ENCODE measurements around the gene MBD5.
A peak's percentile ranks its signal among the peaks of the same experiment; 100 is the strongest.
"Not testable (repeated sequence)": the region's sequence is repeated elsewhere in the genome, so short reads cannot be mapped to it uniquely, and the experiment has no call there.

The MBD5 gene

GRCh38 chr2:148527488-148528340, 506.8 kb downstream of the MBD5 start:
- peak; percentile 6 for DNase-seq

DNA sequence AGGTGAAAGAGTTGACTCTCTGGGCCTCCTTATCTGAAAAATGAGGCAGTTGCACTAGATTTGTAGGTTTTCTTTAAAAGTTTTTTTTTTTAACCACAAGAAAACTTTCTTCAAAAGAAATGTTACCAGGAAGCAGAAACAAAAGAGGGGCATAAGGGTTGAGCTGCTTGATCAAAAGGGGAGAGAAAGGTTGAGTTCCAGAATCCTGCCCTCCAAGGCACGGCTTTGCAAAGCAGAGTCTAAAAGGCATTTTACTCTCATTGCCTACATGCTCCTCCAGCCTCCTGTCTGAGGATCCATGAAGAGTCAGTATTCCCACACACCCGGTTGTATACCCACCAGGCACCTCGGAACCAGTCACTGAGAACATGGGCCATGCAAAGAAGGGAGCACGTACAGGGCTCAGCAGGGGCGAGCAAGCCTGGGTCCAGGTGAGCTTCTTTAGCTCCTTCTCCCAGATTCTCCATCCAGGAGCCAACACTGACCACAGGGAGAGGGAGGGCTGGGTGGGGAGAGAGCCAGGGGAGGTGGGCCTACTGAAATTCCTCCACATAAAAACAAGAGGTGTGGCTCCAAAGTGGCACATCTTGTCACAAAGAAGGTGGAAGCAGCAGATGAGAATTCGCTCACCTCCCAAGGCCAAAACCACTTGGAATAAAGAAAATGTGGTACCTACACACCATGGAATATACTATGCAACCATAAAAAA, 507.6 kb downstream of the MBD5 start:
- no peak for DNase-seq

DNA sequence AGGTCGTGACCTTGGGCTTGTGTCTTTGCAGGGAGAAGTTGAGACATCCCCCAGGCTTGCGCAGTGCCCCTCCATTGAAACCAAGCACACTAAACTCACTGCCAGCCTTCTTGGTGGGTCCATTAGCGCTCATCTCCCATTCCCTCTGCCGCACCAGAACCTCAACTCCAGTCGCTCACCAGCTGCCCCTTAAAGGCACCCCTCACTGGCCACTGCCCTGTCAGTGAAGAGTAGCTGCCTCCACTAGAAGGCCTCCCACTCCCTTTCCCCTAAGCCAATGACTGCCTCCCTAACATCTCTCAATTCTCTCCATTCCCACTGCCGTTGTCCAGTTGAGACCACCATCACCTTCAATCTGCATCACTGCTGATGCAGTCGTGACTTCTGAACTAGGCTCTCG, 508.9 kb downstream of the MBD5 start:
- no peak for DNase-seq

DNA sequence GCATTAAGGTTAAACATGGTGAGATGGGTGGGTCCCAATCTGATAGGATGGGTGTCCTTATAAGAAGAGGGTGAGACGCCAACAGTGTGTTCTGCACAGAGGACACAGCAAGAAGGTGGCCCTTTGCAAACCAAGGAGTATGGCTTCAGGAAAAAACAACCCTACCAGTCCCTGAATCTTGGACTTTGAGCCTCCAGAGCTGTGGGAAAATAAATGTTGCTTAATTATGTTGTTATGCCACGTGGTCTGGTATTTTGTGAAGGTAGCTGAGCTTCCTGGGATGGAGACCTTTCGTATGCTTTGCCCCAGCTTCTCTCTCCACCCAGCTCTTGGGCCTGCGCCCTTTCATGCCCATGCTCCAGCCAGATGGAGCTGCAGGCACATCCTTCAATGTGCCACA, 509.5 kb downstream of the MBD5 start:
- DNase-seq: no peak

DNA sequence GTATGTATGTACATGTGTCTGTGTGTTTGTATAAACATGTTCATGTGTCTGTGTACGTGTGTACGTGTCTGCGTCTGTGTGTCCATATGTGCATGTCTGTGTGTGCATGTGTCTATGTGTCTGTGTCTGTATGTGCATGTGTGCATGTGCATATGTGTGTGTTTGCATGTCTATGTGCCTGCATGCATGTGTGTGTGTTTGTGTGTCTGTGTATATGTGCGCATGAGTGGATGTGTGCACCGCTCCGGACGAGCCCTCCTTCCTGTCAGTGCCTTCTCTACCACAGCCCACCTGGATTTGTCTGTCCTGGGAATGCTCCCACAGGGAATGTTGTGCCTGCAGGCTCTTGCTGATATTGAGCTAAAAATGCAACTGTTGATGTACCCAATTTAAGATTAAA, 510.3 kb downstream of the MBD5 start:
- no peak for DNase-seq

GRCh38 chr2:148531669-148532428, 511.0 kb downstream of the MBD5 start:
- no peak for DNase-seq

DNA sequence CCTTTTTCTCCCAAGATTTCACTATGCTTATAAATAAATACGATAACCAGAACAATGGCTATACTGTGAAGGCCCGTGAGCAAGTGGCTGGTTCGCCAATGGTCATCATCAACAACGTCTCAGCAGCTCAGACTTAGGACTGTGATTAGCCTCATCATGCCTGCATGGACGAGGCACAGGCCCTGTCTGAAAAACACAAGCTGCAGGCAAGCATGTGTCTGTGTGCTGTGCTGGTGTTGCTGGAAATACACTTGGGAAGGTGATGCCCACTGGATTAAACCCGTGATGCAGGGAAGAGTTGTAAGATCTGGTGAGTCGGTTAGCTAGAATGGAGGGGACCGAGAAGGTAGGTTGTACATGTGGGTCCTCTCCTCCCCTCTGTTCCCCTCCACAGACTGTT, 512.1 kb downstream of the MBD5 start:
- DNase-seq: no peak

DNA sequence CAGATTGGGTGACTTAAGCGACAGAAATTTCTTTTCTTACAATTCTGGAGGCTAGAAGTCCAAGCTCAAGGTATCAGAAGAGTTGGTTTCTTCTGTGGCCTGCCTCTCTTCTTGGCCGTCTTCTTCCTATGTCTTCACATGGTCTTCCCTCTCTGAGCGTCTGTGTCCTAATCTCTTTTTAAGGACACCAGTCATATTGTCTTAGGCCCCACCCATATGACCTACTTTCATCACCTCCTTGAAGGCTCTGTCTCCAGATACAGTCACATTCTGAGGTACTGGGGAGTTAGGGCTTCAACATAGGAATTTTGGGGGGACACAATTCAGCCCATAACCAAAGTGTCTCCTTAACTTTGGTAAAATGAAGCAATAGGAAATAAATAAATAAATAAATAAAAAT, 512.8 kb downstream of the MBD5 start:
- DNase-seq: no peak

GRCh38 chr2:148534416-148535204, 513.7 kb downstream of the MBD5 start:
- DNase-seq: no peak

GRCh38 chr2:148538375-148538774, 517.5 kb downstream of the MBD5 start:
- no peak for DNase-seq

DNA sequence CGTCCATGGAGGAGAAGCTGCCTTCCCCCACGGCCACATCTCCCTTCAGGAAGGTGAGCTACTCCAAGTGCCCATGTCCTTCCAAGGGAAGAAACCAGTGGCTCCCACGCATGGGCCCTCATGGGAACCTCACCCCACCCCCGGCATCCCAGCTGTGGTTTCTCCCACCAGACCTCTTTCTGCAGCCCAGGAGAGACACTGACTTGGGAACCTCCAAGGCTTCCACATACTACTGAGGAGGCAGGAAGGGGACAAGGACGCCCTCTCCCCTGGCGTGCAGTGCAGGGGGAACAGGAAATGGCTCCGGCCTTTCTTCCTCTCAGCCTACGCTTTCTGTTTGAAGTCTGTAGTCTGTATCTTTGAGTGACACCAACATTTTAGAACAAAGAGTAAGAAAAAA, 519.1 kb downstream of the MBD5 start:
- DNase-seq: no peak

GRCh38 chr2:148541792-148542191, 520.9 kb downstream of the MBD5 start:
- no peak for DNase-seq

- DNase-seq: no peak
These were observed 521.7 kb downstream of the MBD5 start for GRCh38 chr2:148542614-148543013.

- not testable (repeated sequence) for DNase-seq
These were observed 522.2 kb downstream of the MBD5 start for GRCh38 chr2:148543088-148543540.

DNA sequence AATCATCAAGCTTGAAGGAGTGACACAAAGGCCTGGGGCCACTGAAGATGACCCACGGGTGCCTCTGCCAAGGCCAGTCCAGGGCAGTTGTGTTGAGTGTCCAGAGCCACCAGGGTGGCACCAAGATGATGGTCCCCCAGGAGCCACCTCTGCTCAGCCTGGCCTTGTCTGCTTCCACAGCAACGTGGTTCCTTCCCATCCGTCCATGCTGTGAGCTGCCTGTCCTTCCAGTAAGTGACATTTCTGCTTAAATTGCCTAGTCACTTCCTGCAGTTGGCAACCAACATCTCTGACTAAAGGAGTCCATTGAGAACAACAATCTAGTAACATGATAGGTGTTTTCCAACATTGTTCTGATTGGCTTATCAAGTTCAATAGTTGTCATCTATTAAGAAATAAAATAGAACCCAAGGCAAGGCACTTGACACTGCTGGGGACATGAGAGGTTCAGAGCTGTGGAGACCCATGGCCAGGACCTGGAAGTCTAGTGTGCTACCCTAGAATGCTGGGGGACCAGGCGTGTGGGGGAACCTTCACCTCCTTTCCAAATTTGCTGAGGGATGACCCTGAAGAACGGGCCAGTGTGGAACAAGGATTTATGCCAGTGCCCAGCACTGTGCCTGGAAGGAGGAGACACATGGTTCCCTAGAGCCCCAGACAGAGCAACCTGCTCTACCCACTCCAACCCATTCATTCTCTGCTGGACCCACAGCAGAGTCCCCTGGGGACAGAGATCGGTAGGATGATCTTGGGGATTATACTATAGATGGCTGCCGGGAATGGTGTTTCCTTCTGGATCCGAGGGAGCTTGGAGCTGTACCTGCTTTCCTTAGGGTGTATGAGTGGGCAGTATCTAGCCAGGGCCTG, 524.7 kb downstream of the MBD5 start:
- no peak for DNase-seq

GRCh38 chr2:148546270-148546669, 525.4 kb downstream of the MBD5 start:
- no peak for DNase-seq

DNA sequence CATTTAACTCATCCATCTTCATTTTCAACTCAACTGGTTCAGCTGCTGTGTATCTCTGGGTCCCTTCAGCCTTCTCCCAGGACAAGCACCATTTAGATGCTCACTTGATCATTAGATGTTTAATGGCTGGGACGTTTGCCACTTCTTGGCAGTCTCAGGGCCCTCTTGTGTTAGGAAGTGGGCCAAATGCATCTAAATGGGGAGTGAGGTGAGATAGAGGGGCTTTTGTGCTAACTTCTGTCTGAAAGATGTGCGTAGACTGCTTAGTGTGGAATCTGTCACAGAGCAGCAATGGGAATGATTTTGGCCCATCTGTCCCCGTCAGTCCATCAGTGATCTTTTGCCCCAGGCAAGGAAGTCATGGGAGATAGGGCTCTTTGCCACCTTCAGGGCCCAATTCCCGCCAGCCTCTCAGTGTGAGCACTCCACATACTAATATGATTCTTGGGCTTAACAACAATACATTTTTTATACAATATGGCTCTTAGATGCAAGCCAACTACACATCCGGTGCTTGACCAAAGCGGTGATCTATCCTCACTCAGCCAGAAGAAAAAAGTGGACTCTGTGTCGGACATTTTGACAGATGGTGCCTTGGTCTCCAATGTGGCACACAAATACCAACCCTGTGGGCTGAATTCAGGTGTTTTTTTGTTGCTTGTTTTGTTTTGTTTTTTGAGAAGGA, 528.0 kb downstream of the MBD5 start:
- no peak for DNase-seq

DNA sequence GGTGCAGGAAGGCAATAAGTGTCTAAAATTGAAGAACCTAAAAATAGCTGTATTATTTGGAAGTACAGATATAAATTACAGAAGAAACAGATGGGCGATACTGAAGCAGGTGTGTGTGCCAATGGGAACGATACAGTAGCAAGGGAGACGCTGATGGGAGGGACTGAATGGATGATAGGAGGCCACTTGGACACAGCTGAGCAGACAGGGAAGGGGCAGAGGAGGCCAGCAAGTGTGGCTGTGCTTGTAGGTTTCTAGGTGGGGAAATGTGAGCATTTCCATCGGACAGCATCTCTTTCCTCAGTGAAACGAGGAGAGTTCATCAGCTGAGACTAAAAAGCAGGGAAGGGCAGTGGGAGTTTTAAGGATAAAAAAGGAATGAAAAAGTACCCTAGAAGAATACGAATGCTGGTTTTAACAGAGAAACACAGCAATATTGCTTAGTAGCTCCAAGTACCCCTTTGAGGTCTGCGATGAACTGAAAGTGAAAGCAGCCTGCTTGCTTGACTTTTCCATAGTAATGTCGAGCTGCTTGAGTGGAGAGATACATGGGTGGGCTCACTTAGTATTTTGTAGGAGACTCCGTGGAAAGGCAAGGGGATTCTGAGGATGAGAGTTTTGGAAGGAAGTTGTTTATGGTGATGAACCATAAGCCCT, 531.9 kb downstream of the MBD5 start:
- no peak for DNase-seq

- no peak for DNase-seq
These were observed 532.5 kb downstream of the MBD5 start for GRCh38 chr2:148553332-148553887.

All from fibroblast of upper back skin (primary cell).